Stimulated activated CD8-positive, alpha-beta memory T cell treated with anti-CD3 and anti-CD28 coated beads, Interleukin-12 subunit alpha, Interleukin-12 subunit beta, amount 100 ng/mL, for 1 hour (primary cell): Measurements from ENCODE around the gene STARD3NL.
A peak's percentile ranks its signal among the peaks of the same experiment; 100 is the strongest.

ENCODE experiments used
- DNase-seq: peaks from one replicate; pipeline ENCODE4 v3.0.0-alpha.2; 2020; ENCODE audit warnings: low read depth

The STARD3NL gene

DNA sequence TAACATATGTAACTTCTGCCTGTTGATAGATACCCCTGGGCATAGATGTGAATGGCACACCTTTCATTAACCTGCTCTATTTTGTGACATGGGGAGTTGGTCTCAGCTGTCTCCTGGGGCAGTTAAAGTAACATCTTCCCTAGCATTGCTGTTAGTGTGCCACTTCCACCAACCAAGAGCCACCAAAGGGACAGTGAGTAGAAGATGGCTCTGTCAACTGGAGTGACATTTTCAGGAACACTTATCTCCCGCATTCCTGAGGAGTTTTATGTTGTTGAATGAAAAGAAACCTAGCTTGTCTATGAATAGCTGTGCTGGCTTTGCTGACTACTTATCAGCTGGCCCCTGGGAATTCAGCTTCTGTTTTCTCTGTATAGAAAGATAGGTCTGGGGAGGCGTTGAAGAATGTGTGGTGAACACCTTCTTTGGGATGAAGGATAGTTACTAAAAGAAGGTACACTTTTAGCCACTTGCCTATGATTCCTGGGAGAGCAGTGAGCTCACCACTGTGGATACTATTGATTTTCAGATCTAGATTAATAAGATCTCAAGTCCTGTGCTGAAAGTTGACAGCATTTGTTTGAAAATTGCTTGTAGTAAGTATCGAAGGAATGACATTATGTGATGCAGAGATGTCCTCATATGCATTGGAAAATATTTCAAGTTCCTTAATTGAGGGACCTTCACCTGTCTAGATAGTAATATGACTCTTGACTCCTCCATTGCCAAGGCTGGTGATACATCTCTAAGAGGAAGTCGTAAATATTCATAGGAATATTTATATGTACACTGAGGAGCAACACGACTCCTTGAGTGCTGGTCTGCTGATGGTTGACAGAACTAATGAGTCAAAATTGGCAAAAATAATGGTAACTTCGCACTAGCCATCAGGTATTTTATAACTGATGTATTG is 7.6 kb downstream of the STARD3NL start:
- DNase-seq: no peak

GRCh38 chr7:38186593-38187314 is 8.7 kb downstream of the STARD3NL start:
- DNase-seq: no peak

DNA sequence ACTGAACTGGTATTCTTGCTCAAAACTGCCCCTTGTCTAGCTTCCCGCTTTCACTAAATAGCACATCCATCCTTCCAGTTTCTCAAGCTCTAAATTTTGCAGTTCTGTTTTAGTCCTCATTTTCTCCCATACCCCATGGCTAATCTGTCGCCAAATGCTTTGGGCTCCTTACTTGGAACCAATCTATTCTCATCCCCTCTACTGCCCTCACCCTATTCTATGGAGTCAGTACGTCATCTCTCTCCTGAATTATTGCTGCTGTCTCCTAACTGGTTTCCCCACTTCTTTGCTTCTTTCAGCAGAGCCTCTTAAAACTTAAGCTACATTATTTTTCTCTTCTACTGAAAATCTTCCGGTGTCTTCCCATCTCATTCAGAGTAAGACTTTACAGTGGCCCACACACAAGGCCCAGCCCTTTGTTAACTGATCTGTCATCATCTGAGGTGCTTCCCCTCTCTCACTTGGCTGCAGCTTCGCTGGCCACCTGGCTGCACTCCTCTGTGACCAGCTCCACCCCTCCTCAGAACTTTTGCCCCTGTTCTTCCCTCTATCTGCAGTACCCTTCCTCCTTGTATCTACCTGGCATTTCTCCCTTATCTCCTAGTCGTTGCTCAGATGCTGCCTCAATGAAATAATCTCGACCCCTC is 9.9 kb downstream of the STARD3NL start:
- no peak for DNase-seq

GRCh38 chr7:38189231-38189938 is 11.3 kb downstream of the STARD3NL start:
- no peak for DNase-seq

- DNase-seq: no peak
These were observed 12.0 kb downstream of the STARD3NL start for GRCh38 chr7:38190011-38190410.

DNA sequence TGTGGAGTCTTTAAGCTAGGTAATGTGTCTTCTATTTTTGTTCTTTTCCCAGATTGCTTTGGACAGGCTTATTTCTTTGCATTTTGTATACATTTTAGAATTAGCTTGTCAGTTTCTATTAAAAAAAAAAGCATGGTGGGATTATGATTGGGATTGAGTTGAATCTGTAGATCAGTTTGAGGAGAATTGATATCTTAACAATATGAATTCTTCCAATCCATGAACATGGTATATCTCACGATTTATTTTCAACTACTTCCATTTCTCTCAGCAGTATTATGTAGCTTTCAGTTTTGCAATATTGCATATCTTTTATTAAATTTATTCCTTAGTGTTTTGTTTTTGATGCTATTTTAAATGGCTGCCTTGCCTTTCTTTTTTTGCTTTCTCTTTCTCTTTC is 13.7 kb downstream of the STARD3NL start:
- DNase-seq: no peak

DNA sequence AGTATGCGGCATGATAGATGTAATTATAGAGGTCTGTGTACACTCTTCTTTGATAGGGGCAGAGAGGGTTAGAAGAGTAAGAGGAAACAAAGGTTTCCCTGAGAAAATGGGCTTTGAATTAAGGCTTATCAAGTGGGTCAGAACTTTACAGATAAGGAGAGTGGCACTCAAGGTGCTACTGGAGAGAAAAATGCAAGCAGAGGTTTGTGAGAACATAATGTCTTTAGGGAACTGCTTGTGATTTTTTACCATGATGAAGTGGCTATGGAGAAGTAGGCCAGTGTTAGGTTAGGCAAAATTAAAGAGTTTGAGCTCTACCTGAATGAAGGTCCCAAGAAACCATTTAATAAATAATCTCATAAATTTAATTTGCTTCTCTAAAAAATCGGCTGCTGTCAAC is 14.3 kb downstream of the STARD3NL start:
- no peak for DNase-seq

DNA sequence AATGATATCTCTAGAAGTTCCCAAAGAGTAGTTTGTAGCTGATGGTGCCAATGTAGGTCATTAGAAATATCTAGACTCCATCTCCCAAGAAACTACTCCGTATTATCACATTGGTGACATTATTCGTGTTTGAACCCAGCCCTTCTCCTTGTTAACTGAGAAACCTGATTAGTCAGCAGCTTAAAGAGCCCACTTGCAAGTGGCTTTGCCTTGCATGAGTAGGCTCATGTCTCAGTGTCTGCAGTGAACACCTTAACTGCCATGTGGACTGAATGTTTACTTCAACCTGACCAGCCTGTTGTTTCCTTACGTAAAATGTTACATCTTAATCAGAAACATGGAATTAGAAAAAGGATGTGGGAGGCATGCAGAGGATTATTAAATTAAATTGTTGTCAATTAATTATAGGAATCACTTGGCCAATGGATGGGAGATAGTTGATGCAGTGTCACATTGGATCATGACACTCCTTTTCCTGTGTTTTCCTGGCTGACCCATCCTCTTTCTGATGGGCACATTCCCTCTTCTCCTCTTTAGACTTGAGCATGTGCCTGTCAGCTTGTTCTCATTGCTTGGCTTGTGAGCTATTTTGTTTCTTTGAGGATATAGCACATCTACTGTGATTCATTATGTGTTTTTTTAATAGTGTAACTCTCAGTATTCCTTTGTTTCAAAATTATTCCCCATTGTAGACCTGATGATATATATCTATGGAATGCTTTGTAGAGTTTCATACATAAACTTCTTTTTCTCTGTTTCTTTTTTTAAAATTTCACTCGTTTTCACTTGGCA is 18.0 kb downstream of the STARD3NL start:
- no peak for DNase-seq

DNA sequence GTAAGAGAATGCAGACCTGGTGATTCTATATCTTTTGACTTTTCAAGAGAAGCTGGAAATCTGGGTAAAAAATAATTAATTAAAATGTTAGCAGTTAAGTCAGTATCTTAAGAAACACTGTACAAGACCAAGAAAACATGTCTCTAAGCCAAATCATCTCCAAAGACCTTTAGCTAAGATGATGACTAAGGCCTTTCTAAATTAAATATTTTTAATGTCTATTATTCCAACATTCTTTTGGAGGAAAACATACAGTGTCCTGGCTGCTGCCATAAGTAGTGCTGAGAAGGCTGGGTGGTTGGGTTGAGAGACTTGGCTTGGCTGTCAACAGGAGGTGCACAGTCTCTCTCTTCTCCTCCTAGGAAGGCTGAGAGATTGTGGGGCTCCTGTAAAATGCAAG is 20.3 kb downstream of the STARD3NL start:
- DNase-seq: no peak

GRCh38 chr7:38199154-38199553 is 21.1 kb downstream of the STARD3NL start:
- no peak for DNase-seq

- no peak for DNase-seq
These were observed 21.7 kb downstream of the STARD3NL start for GRCh38 chr7:38199782-38200181.

DNA sequence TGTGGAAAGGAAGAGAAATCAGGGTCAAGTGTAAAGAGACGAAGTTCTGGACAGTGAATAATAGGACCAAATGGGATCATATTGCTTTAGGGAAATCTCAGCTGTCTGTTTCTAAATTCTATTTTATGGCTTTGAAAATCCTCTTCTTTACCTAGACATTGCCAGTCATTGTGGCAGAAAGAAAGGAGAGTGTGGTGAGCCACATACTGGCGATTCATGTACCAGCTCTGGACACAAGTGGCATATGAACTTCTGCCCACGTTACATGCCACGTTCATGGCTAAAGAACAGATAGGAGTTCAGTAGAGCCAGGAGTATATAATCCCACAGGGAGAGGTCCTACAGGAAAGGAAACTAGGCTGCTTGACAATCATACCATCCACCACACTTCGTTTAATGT is 28.0 kb downstream of the STARD3NL start:
- no peak for DNase-seq

DNA sequence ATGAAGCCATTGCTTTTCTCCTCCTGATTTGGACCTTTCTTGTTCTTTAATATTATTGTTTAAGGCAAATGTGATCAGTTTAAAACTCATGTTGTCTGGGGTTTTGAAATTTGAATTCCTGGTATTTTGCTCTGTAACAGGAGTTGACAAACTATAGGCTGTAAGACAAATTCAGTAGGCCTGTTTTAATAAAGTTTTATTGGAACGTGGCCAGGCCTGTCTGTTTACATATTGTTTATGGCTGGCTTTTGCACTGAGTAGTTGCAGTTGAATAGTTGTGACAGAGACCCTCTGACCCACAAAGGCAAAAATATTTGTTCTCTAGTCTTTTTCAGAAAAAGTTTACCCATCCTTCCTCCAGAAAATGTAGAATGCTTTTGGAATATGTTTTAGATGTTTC is 29.8 kb downstream of the STARD3NL start:
- no peak for DNase-seq

DNA sequence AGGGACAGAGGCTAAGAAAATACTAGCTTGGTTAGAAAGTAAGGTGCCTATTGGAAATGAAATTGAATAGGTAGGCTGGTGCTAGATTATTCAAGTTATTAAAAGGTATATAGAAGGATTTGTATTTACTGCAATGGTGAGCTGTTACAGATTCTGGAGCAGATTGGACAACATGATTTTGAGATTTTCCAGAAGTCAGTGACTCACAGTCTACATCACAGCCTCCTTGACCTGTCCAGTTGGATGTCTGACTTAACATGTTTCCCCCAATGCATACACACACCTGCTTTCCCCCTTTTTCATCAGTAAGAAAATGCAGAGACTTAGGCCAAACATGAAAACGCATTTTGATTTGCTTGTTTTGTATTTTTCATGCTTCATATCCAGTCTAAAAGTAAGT is 33.4 kb downstream of the STARD3NL start:
- DNase-seq: no peak

DNA sequence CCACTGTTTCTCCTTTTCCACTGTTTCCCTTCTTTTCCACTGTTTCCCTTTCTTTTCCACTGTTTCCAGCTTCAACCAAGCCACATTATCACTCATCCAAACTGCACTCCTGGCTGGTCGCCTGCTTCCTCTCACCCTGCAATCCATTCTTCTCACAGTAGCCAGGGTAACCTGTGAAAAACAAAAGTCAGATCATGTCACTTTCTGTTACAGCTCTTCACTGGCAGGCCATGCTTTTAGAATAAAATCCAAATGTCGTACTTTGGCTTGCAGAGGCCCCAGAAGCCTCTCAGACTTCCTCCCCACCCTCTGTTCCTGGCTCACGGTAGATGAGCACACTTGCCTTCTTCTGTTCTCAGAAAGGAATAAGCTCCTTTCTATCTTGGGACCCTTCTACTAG is 33.9 kb downstream of the STARD3NL start:
- no peak for DNase-seq

DNA sequence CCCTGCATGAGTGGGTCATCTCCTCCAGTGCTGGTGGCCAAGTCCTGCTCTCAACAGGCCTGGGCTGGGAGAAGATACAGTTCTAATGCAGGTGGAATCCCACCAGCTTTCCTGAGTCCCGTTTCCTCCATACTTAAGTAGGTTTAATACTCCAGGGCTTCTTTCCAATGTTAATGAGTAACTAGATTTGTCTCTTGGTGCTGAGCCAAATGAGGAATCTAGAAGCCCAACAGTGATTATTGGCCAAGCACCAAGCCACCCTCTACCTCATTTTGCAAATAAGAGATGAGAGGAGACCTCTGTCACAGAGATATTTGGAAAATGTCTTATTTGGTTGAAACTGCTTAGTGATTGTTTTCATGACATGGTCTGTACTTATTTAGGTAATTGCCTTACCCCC is 37.1 kb downstream of the STARD3NL start:
- no peak for DNase-seq

GRCh38 chr7:38215735-38216670 is 38.0 kb downstream of the STARD3NL start:
- DNase-seq: peak; percentile 64

DNA sequence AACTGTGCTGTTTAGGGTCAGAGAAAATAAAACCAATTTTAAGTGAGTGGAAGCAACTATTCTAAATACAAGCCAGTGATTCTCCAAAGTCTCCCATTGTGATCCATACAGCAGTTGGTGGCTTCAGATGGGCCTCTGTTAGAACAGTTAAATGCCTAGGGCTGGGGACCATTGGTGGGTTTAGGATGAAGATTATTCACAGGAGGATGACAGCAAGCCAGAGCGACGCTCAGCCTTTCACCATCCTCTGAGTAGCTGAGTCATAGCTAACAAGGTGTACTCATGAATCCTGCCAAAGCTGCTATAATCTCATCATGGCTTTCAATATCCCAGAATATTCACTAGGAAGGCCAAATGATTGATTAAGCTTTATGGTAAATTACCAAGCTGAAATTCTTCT is 39.6 kb downstream of the STARD3NL start:
- no peak for DNase-seq

DNA sequence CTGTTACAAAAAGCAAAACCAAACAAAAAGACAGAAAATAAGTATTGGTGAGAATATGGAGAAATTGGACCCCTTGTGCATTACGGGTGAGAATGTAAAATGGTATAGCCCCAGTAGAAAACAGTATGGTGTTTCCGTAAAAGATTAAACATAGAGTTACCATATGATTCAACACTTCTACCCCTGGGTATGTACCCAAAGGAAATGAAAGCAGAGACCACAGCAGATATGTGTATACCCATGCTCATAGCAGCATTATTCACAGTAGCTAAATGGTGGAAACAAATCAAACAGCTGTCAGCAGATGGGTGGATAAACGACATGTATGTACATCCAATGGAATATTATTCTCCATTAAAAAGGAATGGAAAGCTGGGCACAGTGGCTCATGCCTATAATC is 42.4 kb downstream of the STARD3NL start:
- no peak for DNase-seq

DNA sequence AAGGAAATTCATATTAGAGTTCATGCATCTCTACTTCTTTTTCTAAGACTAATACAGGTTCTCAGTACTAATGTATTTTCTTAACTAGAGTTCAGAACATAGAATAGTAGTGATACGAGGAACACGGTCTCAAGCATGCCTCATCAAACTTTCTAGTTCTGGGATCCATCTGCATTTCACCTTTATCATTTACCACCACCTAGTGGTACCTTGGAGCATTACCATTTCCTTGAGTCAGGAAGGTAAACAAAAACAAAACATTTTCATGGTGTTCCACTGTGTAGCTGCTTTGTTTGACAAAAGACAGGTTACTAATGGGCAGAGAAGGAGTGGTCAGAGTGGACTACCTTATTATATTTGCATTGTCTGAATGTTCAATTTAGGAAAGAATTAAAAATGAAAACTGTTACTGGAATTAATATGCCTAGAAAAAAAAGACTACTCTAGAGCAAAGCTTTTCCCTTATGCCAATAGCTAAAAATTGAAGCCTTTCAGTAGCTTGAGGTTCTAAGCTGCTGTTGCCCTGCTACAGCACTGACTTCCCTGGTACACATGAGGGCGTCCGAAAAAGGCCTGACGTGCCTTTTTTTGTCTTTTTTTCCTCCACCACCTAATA is 44.5 kb downstream of the STARD3NL start:
- DNase-seq: no peak
